H9 (cell line): ENCODE data around the gene VPS13A. TPM values are rescaled to one million over a fixed set of nuclear protein-coding genes. Genes with fewer than 3 reads are reported as not detected.

ENCODE experiments used
- DNase-seq: peaks from one replicate; pipeline ENCODE4 v3.0.0-alpha.2; 2017
- H2AFZ ChIP-seq: one replicate; pipeline ENCODE4 v1.6.1; 2013; ENCODE audit warnings: mild to moderate bottlenecking, low read length, control low read depth, moderate library complexity
- H2AK5ac ChIP-seq: 2 replicates; pipeline ENCODE4 v1.6.1; 2013; ENCODE audit warnings: low read length, control low read depth, mixed read lengths; ENCODE audit not compliant: insufficient read length
- H2BK120ac ChIP-seq: one replicate; pipeline ENCODE4 v1.6.1; 2013; ENCODE audit warnings: low read depth, mild to moderate bottlenecking, low read length, control low read depth, inconsistent platforms; ENCODE audit not compliant: poor library complexity, severe bottlenecking
- H2BK12ac ChIP-seq: 2 replicates; pipeline ENCODE4 v1.6.1; 2013; ENCODE audit warnings: low read length, control low read depth, mixed read lengths, low read depth; ENCODE audit not compliant: insufficient read length
- H2BK15ac ChIP-seq: 2 replicates; pipeline ENCODE4 v1.6.1; 2013; ENCODE audit warnings: low read depth, low read length, control low read depth
- H2BK20ac ChIP-seq: one replicate; pipeline ENCODE4 v1.6.1; 2013; ENCODE audit warnings: low read depth, mild to moderate bottlenecking, low read length, control low read depth, inconsistent platforms; ENCODE audit not compliant: poor library complexity, severe bottlenecking
- H2BK5ac ChIP-seq: 2 replicates; pipeline ENCODE4 v1.6.1; 2013; ENCODE audit warnings: low read length, control low read depth, mixed read lengths; ENCODE audit not compliant: insufficient read length
- H3K14ac ChIP-seq: 2 replicates; pipeline ENCODE4 v1.6.1; 2013; ENCODE audit warnings: low read length, control low read depth; ENCODE audit not compliant: insufficient read depth
- H3K18ac ChIP-seq: 2 replicates; pipeline ENCODE4 v1.6.1; 2013; ENCODE audit warnings: low read depth, mild to moderate bottlenecking, mixed read lengths, low read length, control low read depth; ENCODE audit not compliant: insufficient read length
- H3K23ac ChIP-seq: 2 replicates; pipeline ENCODE4 v1.6.1; 2013; ENCODE audit warnings: low read length, control low read depth, mixed read lengths, low read depth; ENCODE audit not compliant: insufficient read length
- H3K23me2 ChIP-seq: 2 replicates; pipeline ENCODE4 v1.6.1; 2013; ENCODE audit warnings: low read depth, mild to moderate bottlenecking, mixed read lengths, low read length, control low read depth; ENCODE audit not compliant: insufficient read length, poor library complexity, severe bottlenecking
- H3K27ac ChIP-seq: 2 replicates; pipeline ENCODE4 v1.5.1; 2013; ENCODE audit warnings: low read length, control low read depth, mixed read lengths, low read depth; ENCODE audit not compliant: insufficient read length
- H3K27me3 ChIP-seq: 2 replicates; pipeline ENCODE4 v1.6.1; 2013; ENCODE audit warnings: low read length, control low read depth, inconsistent platforms; ENCODE audit not compliant: insufficient read depth
- H3K4ac ChIP-seq: 2 replicates; pipeline ENCODE4 v1.6.1; 2013; ENCODE audit warnings: low read depth, mild to moderate bottlenecking, control low read depth, inconsistent platforms, low read length, moderate library complexity
- H3K4me1 ChIP-seq: 2 replicates; pipeline ENCODE4 v1.6.1; 2013; ENCODE audit warnings: low read length, control low read depth, inconsistent platforms; ENCODE audit not compliant: insufficient read depth
- H3K4me2 ChIP-seq: 2 replicates; pipeline ENCODE4 v1.6.1; 2013; ENCODE audit warnings: low read length, control low read depth, mixed read lengths; ENCODE audit not compliant: insufficient read length, insufficient read depth
- H3K56ac ChIP-seq: 2 replicates; pipeline ENCODE4 v1.6.1; 2013; ENCODE audit warnings: low read depth, mild to moderate bottlenecking, mixed read lengths, low read length, control low read depth; ENCODE audit not compliant: insufficient read length
- H3K79me1 ChIP-seq: 2 replicates; pipeline ENCODE4 v1.6.1; 2013; ENCODE audit warnings: low read depth, mild to moderate bottlenecking, moderate library complexity, low read length, control low read depth, inconsistent platforms; ENCODE audit not compliant: insufficient read depth, poor library complexity, severe bottlenecking
- H3K79me2 ChIP-seq: 2 replicates; pipeline ENCODE4 v1.6.1; 2013; ENCODE audit warnings: low read length, control low read depth, inconsistent platforms; ENCODE audit not compliant: insufficient read depth
- H3K9ac ChIP-seq: 2 replicates; pipeline ENCODE4 v1.6.1; 2013; ENCODE audit warnings: low read length, control low read depth, mixed read lengths; ENCODE audit not compliant: insufficient read length; ENCODE audit errors: extremely low read depth
- H3K9me3 ChIP-seq: one replicate; pipeline ENCODE4 v1.6.1; 2013; ENCODE audit warnings: low read depth, low read length, inconsistent platforms; ENCODE audit not compliant: control insufficient read depth
- H3T11ph ChIP-seq: one replicate; pipeline ENCODE4 v1.6.1; 2013; ENCODE audit warnings: mild to moderate bottlenecking, low read length, control low read depth, inconsistent platforms
- H4K20me1 ChIP-seq: one replicate; pipeline ENCODE4 v1.6.1; 2013; ENCODE audit not compliant: control insufficient read depth, insufficient read length, insufficient read depth
- H4K5ac ChIP-seq: 2 replicates; pipeline ENCODE4 v1.6.1; 2013; ENCODE audit warnings: low read depth, mild to moderate bottlenecking, mixed read lengths, low read length, control low read depth; ENCODE audit not compliant: insufficient read length
- H4K8ac ChIP-seq: replicated peaks from 2 replicates; pipeline ENCODE4 v1.6.1; 2013; ENCODE audit warnings: low read length, control low read depth, mixed read lengths, low read depth; ENCODE audit not compliant: insufficient read length
- H4K91ac ChIP-seq: 2 replicates; pipeline ENCODE4 v1.6.1; 2013; ENCODE audit warnings: low read depth, mild to moderate bottlenecking, moderate library complexity, mixed read lengths, low read length, control low read depth; ENCODE audit not compliant: insufficient read length
- H3K27ac Mint-ChIP-seq, 3 experiments: 2 replicates in 2 of 3; 3 replicates in 1 of 3; pipeline ENCODE4 v1.8.0; 2020 to 2021; ENCODE audit warnings: mixed read lengths in 3 of 3, mild to moderate bottlenecking in 1 of 3, moderate library complexity in 1 of 3
- H3K27me3 Mint-ChIP-seq: 2 replicates; pipeline ENCODE4 v1.8.0; 2021; ENCODE audit warnings: low read depth, mild to moderate bottlenecking, moderate library complexity, mixed read lengths
- H3K36me3 Mint-ChIP-seq, 3 experiments: 2 replicates in 2 of 3; 3 replicates in 1 of 3; pipeline ENCODE4 v1.8.0; 2020 to 2021; ENCODE audit warnings: low read depth in 3 of 3, mixed read lengths in 3 of 3; ENCODE audit not compliant: insufficient read depth in 1 of 3
- H3K4me1 Mint-ChIP-seq, 2 experiments: 2 replicates each; pipeline ENCODE4 v1.8.0; 2020; ENCODE audit warnings: mixed read lengths in 2 of 2
- H3K4me3 Mint-ChIP-seq, 2 experiments: 2 replicates in 1 of 2; 3 replicates in 1 of 2; pipeline ENCODE4 v1.8.0; 2020 to 2021; ENCODE audit warnings: mild to moderate bottlenecking in 2 of 2, mixed read lengths in 2 of 2, moderate library complexity in 1 of 2
- H3K9me3 Mint-ChIP-seq, 2 experiments: 2 replicates in 1 of 2; 3 replicates in 1 of 2; pipeline ENCODE4 v1.8.0; 2020; ENCODE audit warnings: mild to moderate bottlenecking in 2 of 2, mixed read lengths in 2 of 2, moderate library complexity in 1 of 2
- CTCF ChIP-seq: fragments of 200-600 bp; sonication (generic); conservative IDR thresholded peaks from 3 replicates; pipeline ENCODE4 v1.8.0; 2021; ENCODE audit warnings: antibody characterized with exemption, mild to moderate bottlenecking
- WGBS: extraction: QIAGEN DNeasy Blood & Tissue Kit; methylation state at CpG from one replicate; pipeline ENCODE4 v1.1.7; 2013; ENCODE audit warnings: missing lambda C conversion rate, low lambda C conversion rate, mixed read lengths; ENCODE audit not compliant: insufficient read length; ENCODE audit errors: extremely low coverage; 5-methylcytosine and 5-hydroxymethylcytosine counted together
- total RNA-seq: library from RNA; stranded (reverse); gene quantifications from 2 replicates; pipeline ENCODE4 v1.2.1, GENCODE V29; 2021

Gene VPS13A
- total RNA-seq, 1 experiment from 2014 or later: 34.0 TPM

GRCh38 chr9:77291714-77292113, 114.4 kb downstream of the VPS13A start:
- H3K4me1 Mint-ChIP-seq: peaks cover 18 to 23% of the 10 kb centered on the region in 2 experiments

More at GRCh38 chr9:77291714-77292113, 114.4 kb downstream of the VPS13A start:
- TF ChIP-seq CTCF: peak; percentile 77
- no peak overlapping the region for H2BK5ac ChIP-seq
- H3K27ac ChIP-seq: no peak overlapping the region
- Mint-ChIP-seq H3K36me3 (peaks cover 14 to 21% (median 17%) of the 10 kb centered on the region in 3 experiments), H3K27ac (peak overlapping the region; percentile 38 to 84 (median 73); a peak in 4 of 7 replicates), H3K27me3 (no peaks in the 10 kb centered on the region), H3K9me3 (peaks cover 5 to 6% of the 10 kb centered on the region in 2 experiments; a peak in 4 of 5 replicates), H3K4me3 (no peak overlapping the region; a peak in 1 of 5 replicates)
- no peak overlapping the region for H2BK120ac ChIP-seq
- H3K27me3 ChIP-seq: no peaks in the 10 kb centered on the region
- H4K5ac ChIP-seq: no peak overlapping the region
- no peak overlapping the region for H2BK15ac ChIP-seq
- no peak overlapping the region for H2BK12ac ChIP-seq
- H4K8ac ChIP-seq: no peak overlapping the region
- H2BK20ac ChIP-seq: no peak overlapping the region
- no peaks in the 10 kb centered on the region for H3K23me2 ChIP-seq
- H3T11ph ChIP-seq: no peak overlapping the region
- H3K9me3 ChIP-seq: no peaks in the 10 kb centered on the region
- H2AFZ ChIP-seq: no peak overlapping the region
- no peak overlapping the region for H3K23ac ChIP-seq
- no peak overlapping the region for H3K56ac ChIP-seq
- no peak overlapping the region for H3K18ac ChIP-seq
- H3K79me1 ChIP-seq: no peaks in the 10 kb centered on the region
- no peak overlapping the region for H3K4ac ChIP-seq
- peak; percentile 45 for DNase-seq
- H2AK5ac ChIP-seq: no peak overlapping the region
- no peak overlapping the region for H3K4me2 ChIP-seq
- no peak overlapping the region for H4K91ac ChIP-seq
- H3K79me2 ChIP-seq: no peaks in the 10 kb centered on the region
- no peaks in the 10 kb centered on the region for H4K20me1 ChIP-seq
- WGBS: no CpG with 5 or more reads among the region's 1 CpG
- H3K4me1 ChIP-seq: peaks cover 14% of the 10 kb centered on the region
- no peak overlapping the region for H3K9ac ChIP-seq
- no peak overlapping the region for H3K14ac ChIP-seq
